Trophoblast cell (in vitro differentiated cells and primary cell): ENCODE data around the gene PAX6.

Experiments
- DNase-seq, 2 donors: peaks; one replicate each; pipeline ENCODE4 v3.0.0-alpha.2; 2016
- H2AFZ ChIP-seq: 2 replicates; pipeline ENCODE4 v1.6.1; 2013; ENCODE audit warnings: low read length, moderate library complexity, mild to moderate bottlenecking; ENCODE audit not compliant: insufficient read depth, poor library complexity
- H2AK5ac ChIP-seq: 2 replicates; pipeline ENCODE4 v1.6.1; 2013; ENCODE audit warnings: mild to moderate bottlenecking, low read length
- H2BK120ac ChIP-seq: 2 replicates; pipeline ENCODE4 v1.6.1; 2013; ENCODE audit warnings: low read length, mild to moderate bottlenecking, moderate library complexity; ENCODE audit not compliant: insufficient read depth, poor library complexity
- H2BK12ac ChIP-seq: 2 replicates; pipeline ENCODE4 v1.6.1; 2013; ENCODE audit warnings: mild to moderate bottlenecking, low read length, moderate library complexity
- H2BK5ac ChIP-seq: 2 replicates; pipeline ENCODE4 v1.6.1; 2013; ENCODE audit warnings: low read length, low read depth, moderate library complexity, mild to moderate bottlenecking; ENCODE audit not compliant: poor library complexity
- H3K14ac ChIP-seq: 2 replicates; pipeline ENCODE4 v1.6.1; 2013; ENCODE audit warnings: mild to moderate bottlenecking, low read length
- H3K18ac ChIP-seq: 2 replicates; pipeline ENCODE4 v1.6.1; 2013; ENCODE audit warnings: mild to moderate bottlenecking, low read length
- H3K23ac ChIP-seq: 2 replicates; pipeline ENCODE4 v1.6.1; 2013; ENCODE audit warnings: low read length
- H3K27ac ChIP-seq: 2 replicates; pipeline ENCODE4 v1.5.1; 2013; ENCODE audit warnings: low read depth, mild to moderate bottlenecking, inconsistent platforms, low read length, moderate library complexity
- H3K27me3 ChIP-seq: 2 replicates; pipeline ENCODE4 v1.6.1; 2013; ENCODE audit warnings: inconsistent platforms, mild to moderate bottlenecking, low read length, moderate library complexity; ENCODE audit not compliant: insufficient read depth
- H3K36me3 ChIP-seq, 2 experiments: 1 replicate in 1 of 2; 2 replicates in 1 of 2; pipeline ENCODE4 v1.6.1; 2013; ENCODE audit warnings: low read length in 2 of 2, mild to moderate bottlenecking in 2 of 2, moderate library complexity in 1 of 2; ENCODE audit not compliant: insufficient read depth in 2 of 2, control insufficient read depth in 1 of 2
- H3K4ac ChIP-seq: 2 replicates; pipeline ENCODE4 v1.6.1; 2013; ENCODE audit warnings: low read depth, mild to moderate bottlenecking, low read length, moderate library complexity
- H3K4me1 ChIP-seq, 2 experiments: 1 replicate in 1 of 2; 2 replicates in 1 of 2; pipeline ENCODE4 v1.6.1; 2013; ENCODE audit warnings: low read length in 2 of 2, mild to moderate bottlenecking in 2 of 2, moderate library complexity in 1 of 2; ENCODE audit not compliant: insufficient read depth in 2 of 2, control insufficient read depth in 1 of 2
- H3K4me2 ChIP-seq: 2 replicates; pipeline ENCODE4 v1.6.1; 2013; ENCODE audit warnings: inconsistent platforms, mild to moderate bottlenecking, low read length, moderate library complexity
- H3K4me3 ChIP-seq: 2 replicates; pipeline ENCODE4 v1.5.1; 2013; ENCODE audit warnings: mild to moderate bottlenecking, low read depth, low read length, inconsistent platforms
- H3K79me1 ChIP-seq: one replicate; pipeline ENCODE4 v1.6.1; 2013; ENCODE audit warnings: low read length
- H3K79me2 ChIP-seq: 2 replicates; pipeline ENCODE4 v1.6.1; 2013; ENCODE audit warnings: low read length, mild to moderate bottlenecking; ENCODE audit not compliant: control insufficient read depth, insufficient read depth, poor library complexity
- H3K9ac ChIP-seq: 2 replicates; pipeline ENCODE4 v1.6.1; 2013; ENCODE audit warnings: mild to moderate bottlenecking, low read length
- H3K9me3 ChIP-seq: 2 replicates; pipeline ENCODE4 v1.6.1; 2013; ENCODE audit warnings: low read depth, mild to moderate bottlenecking, control low read depth, inconsistent platforms, low read length; ENCODE audit not compliant: insufficient read depth
- H4K12ac ChIP-seq: 2 replicates; pipeline ENCODE4 v1.6.1; 2013; ENCODE audit warnings: low read depth, mild to moderate bottlenecking, low read length, moderate library complexity
- H4K8ac ChIP-seq: 2 replicates; pipeline ENCODE4 v1.6.1; 2013; ENCODE audit warnings: low read depth, mild to moderate bottlenecking, low read length, moderate library complexity
- H4K91ac ChIP-seq: one replicate; pipeline ENCODE4 v1.6.1; 2013; ENCODE audit warnings: low read depth, mild to moderate bottlenecking, low read length, moderate library complexity
- WGBS: extraction: QIAGEN DNeasy Blood & Tissue Kit; methylation state at CpG from one replicate; pipeline ENCODE4 v1.1.7; 2013; ENCODE audit warnings: missing lambda C conversion rate; ENCODE audit not compliant: insufficient read length, insufficient coverage; ENCODE audit errors: extremely low coverage; 5-methylcytosine and 5-hydroxymethylcytosine counted together

Gene PAX6

GRCh38 chr11:31821766-31822165 is 10.6 kb upstream of the PAX6 start:
- H3K79me1 ChIP-seq, result no peaks in the 10 kb centered on the region
- H4K91ac ChIP-seq, result no peak overlapping the region
- no peak overlapping the region for H2AFZ ChIP-seq
- peaks cover 92% of the 10 kb centered on the region for H3K27me3 ChIP-seq
- no peak overlapping the region for H3K4me3 ChIP-seq
- no peak overlapping the region for H4K12ac ChIP-seq
- H3K4ac ChIP-seq, result no peak overlapping the region
- no CpG with 5 or more reads among the region's 8 CpGs for WGBS
- H2BK12ac ChIP-seq, result no peak overlapping the region
- peaks cover 9% of the 10 kb centered on the region for H3K9me3 ChIP-seq
- H3K14ac ChIP-seq, result no peak overlapping the region
- H3K27ac ChIP-seq, result no peak overlapping the region
- H3K4me2 ChIP-seq, result no peak overlapping the region
- H3K23ac ChIP-seq, result no peak overlapping the region
- H2BK5ac ChIP-seq, result no peak overlapping the region
- H3K18ac ChIP-seq, result no peak overlapping the region
- no peak overlapping the region for H3K9ac ChIP-seq
- DNase-seq, result no peak
- no peaks in the 10 kb centered on the region for H3K79me2 ChIP-seq
- peaks cover 4 to 5% of the 10 kb centered on the region in 2 experiments for H3K4me1 ChIP-seq
- H4K8ac ChIP-seq, result no peak overlapping the region
- no peak overlapping the region for H2BK120ac ChIP-seq
- no peak overlapping the region for H2AK5ac ChIP-seq
- no peaks in the 10 kb centered on the region for H3K36me3 ChIP-seq

- no peak for DNase-seq
- peaks cover 92% of the 10 kb centered on the region for H3K27me3 ChIP-seq
- H3K79me1 ChIP-seq, result no peaks in the 10 kb centered on the region
- no peak overlapping the region for H3K23ac ChIP-seq
- H3K79me2 ChIP-seq, result no peaks in the 10 kb centered on the region
- no peak overlapping the region for H3K14ac ChIP-seq
- H3K4me3 ChIP-seq, result no peak overlapping the region
- no peak overlapping the region for H4K12ac ChIP-seq
- H3K4me1 ChIP-seq, result peaks cover 4 to 5% of the 10 kb centered on the region in 2 experiments
- no peak overlapping the region for H3K4me2 ChIP-seq
- H3K4ac ChIP-seq, result no peak overlapping the region
- H2AK5ac ChIP-seq, result no peak overlapping the region
- H2BK120ac ChIP-seq, result no peak overlapping the region
- no peak overlapping the region for H3K18ac ChIP-seq
- no peak overlapping the region for H4K91ac ChIP-seq
- no peak overlapping the region for H2AFZ ChIP-seq
- no peaks in the 10 kb centered on the region for H3K36me3 ChIP-seq
- peaks cover 9% of the 10 kb centered on the region for H3K9me3 ChIP-seq
- H3K9ac ChIP-seq, result no peak overlapping the region
- H2BK12ac ChIP-seq, result no peak overlapping the region
- no CpG with 5 or more reads among the region's 5 CpGs for WGBS
- H4K8ac ChIP-seq, result no peak overlapping the region
- no peak overlapping the region for H2BK5ac ChIP-seq
- no peak overlapping the region for H3K27ac ChIP-seq
These were observed 10.2 kb upstream of the PAX6 start for GRCh38 chr11:31821235-31821764.

- H3K4me1 ChIP-seq, result peaks cover 4 to 5% of the 10 kb centered on the region in 2 experiments
- no peak overlapping the region for H3K4ac ChIP-seq
- DNase-seq, result no peak
- H3K4me2 ChIP-seq, result no peak overlapping the region
- H2AFZ ChIP-seq, result no peak overlapping the region
- H2BK5ac ChIP-seq, result no peak overlapping the region
- no peak overlapping the region for H4K91ac ChIP-seq
- H3K9me3 ChIP-seq, result peaks cover 9% of the 10 kb centered on the region
- no peak overlapping the region for H3K23ac ChIP-seq
- peaks cover 91% of the 10 kb centered on the region for H3K27me3 ChIP-seq
- H3K27ac ChIP-seq, result no peak overlapping the region
- H3K9ac ChIP-seq, result no peak overlapping the region
- no peak overlapping the region for H3K18ac ChIP-seq
- no CpG with 5 or more reads among the region's 15 CpGs for WGBS
- no peak overlapping the region for H3K14ac ChIP-seq
- H2AK5ac ChIP-seq, result no peak overlapping the region
- H3K4me3 ChIP-seq, result no peak overlapping the region
- H4K8ac ChIP-seq, result no peak overlapping the region
- no peaks in the 10 kb centered on the region for H3K36me3 ChIP-seq
- no peak overlapping the region for H2BK12ac ChIP-seq
- H3K79me1 ChIP-seq, result no peaks in the 10 kb centered on the region
- no peak overlapping the region for H4K12ac ChIP-seq
- H2BK120ac ChIP-seq, result no peak overlapping the region
- no peaks in the 10 kb centered on the region for H3K79me2 ChIP-seq
These were observed 9.3 kb upstream of the PAX6 start for GRCh38 chr11:31820438-31820818.

GRCh38 chr11:31819621-31820437 is 8.7 kb upstream of the PAX6 start:
- Histone ChIP-seq H3K4me1 (peaks cover 4 to 5% of the 10 kb centered on the region in 2 experiments), H3K4ac (no peak overlapping the region), H4K91ac (no peak overlapping the region), H3K36me3 (no peaks in the 10 kb centered on the region), H2BK5ac (no peak overlapping the region), H3K9me3 (peaks cover 9% of the 10 kb centered on the region), H3K4me3 (peak overlapping the region; percentile 10), H4K12ac (no peak overlapping the region), H3K79me2 (no peaks in the 10 kb centered on the region), H2BK12ac (no peak overlapping the region), H3K27me3 (peaks cover 91% of the 10 kb centered on the region), H4K8ac (no peak overlapping the region), H2BK120ac (no peak overlapping the region), H3K18ac (no peak overlapping the region), H2AFZ (no peak overlapping the region), H3K4me2 (no peak overlapping the region), H3K27ac (no peak overlapping the region), H3K9ac (no peak overlapping the region), H3K79me1 (no peaks in the 10 kb centered on the region), H3K23ac (no peak overlapping the region), H3K14ac (no peak overlapping the region), H2AK5ac (no peak overlapping the region)
- WGBS, result no CpG with 5 or more reads among the region's 55 CpGs
- no peak for DNase-seq
